ENCODE measurements around the gene HMCN2. TPM values are rescaled to one million over a fixed set of nuclear protein-coding genes. Genes with fewer than 3 reads are reported as not detected.

HMCN2 gene
- total RNA-seq, 6 experiments from 2014 or later: under 0.01 to 0.05 (median 0.02) TPM; not detected in 3

DNA sequence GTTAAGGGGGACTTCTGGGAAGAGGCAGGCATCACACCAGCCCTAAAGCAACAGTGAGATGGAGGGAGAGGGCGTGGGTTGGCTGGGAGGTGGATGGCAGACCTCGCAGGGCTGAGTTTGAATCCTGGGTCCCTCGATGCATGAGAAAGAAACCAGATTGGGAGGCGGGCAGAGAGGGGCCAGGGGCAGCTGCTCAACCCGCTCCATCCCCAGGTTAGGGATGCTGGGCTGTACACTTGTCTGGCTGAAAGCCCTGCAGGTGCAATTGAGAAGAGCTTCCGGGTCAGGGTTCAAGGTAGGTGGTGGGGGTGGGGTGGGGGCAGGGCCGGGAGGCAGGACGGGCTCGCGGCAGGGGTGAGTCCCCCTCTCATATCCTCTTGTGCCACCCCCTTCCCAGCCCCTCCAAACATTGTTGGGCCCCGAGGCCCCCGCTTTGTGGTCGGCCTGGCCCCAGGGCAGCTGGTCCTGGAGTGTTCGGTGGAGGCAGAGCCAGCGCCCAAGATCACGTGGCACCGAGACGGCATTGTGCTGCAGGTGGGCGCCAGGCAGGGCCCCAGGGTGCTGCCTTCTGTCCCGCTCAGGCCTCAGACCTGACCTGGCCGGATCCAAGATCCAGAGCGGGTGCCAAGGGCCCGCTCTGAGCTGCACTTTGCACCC lies 129.4 kb downstream of the HMCN2 start:
- peaks cover 18% of the 10 kb centered on the region for H3K27me3 Mint-ChIP-seq (ENCODE audit: insufficient read depth)
- H3K27ac Mint-ChIP-seq: no peak overlapping the region
- TF ChIP-seq, protein P1, sequence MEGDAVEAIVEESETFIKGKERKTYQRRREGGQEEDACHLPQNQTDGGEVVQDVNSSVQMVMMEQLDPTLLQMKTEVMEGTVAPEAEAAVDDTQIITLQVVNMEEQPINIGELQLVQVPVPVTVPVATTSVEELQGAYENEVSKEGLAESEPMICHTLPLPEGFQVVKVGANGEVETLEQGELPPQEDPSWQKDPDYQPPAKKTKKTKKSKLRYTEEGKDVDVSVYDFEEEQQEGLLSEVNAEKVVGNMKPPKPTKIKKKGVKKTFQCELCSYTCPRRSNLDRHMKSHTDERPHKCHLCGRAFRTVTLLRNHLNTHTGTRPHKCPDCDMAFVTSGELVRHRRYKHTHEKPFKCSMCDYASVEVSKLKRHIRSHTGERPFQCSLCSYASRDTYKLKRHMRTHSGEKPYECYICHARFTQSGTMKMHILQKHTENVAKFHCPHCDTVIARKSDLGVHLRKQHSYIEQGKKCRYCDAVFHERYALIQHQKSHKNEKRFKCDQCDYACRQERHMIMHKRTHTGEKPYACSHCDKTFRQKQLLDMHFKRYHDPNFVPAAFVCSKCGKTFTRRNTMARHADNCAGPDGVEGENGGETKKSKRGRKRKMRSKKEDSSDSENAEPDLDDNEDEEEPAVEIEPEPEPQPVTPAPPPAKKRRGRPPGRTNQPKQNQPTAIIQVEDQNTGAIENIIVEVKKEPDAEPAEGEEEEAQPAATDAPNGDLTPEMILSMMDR (IDR thresholded peaks at IDR 0.05): no peak
- H3K9me3 Mint-ChIP-seq: no peaks in the 10 kb centered on the region
- no peak for DNase-seq
- H3K36me3 Mint-ChIP-seq (ENCODE audit: low read depth): peaks cover 4% of the 10 kb centered on the region; the same call in 1 of the 2 replicates
- H3K4me1 Mint-ChIP-seq (ENCODE audit: low read depth): peaks cover 4% of the 10 kb centered on the region; the same call in 1 of the 2 replicates
- H3K4me3 Mint-ChIP-seq: no peak overlapping the region

DNA sequence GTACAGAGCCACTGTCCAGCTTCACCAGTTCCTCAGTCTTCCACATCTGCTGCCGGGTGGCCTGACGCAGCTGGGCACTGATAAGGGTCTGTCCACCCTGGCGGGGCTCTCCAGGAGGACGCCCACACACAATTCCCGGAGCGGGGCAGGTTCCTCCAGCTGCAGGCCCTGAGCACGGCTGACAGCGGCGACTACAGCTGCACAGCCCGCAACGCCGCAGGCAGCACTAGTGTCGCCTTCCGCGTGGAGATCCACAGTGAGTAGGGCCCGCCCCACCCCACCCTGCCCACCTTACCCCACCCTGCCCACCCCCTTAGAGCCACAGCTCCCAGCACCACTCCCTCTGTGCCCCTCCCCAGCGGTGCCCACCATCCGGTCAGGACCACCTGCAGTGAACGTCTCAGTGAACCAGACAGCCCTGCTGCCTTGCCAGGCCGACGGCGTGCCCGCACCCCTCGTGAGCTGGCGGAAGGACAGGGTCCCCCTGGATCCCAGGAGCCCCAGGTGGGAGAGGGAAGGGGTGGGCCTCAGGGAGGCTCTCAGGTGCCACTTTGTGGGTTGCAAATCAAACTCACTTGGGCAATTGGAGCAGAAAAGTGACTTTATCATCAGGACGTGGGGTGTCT lies 130.4 kb downstream of the HMCN2 start:
- H3K9me3 Mint-ChIP-seq: no peaks in the 10 kb centered on the region
- TF ChIP-seq, protein P1 (IDR thresholded peaks at IDR 0.05): no peak
- H3K27ac Mint-ChIP-seq: no peak overlapping the region
- H3K4me3 Mint-ChIP-seq: no peak overlapping the region
- H3K4me1 Mint-ChIP-seq (ENCODE audit: low read depth): peaks cover 4% of the 10 kb centered on the region; the same call in 1 of the 2 replicates
- peaks cover 4% of the 10 kb centered on the region; the same call in 1 of the 2 replicates for H3K36me3 Mint-ChIP-seq (ENCODE audit: low read depth)
- no peak for DNase-seq
- H3K27me3 Mint-ChIP-seq (ENCODE audit: insufficient read depth): peaks cover 12% of the 10 kb centered on the region

DNA sequence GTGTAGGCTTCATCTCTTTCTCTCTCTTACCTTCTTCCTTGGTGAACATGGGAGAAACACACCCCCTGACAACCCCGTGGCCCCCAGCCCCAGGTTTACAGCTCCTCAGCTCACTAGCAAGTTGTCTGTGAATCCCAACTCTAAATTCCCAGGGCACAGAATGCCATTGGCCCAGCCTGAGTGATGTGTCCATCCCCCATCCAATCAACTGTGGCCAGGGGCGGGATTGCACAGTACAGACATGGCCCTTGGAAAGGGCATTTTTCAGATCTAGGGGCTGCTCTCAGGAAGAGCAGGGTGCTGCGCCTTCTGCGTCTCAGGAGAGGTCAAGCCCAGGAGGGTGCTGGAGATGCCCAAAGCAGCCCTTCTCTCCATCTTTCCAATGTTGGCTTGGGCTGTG lies 131.0 kb downstream of the HMCN2 start:
- TF ChIP-seq, protein P1 (IDR thresholded peaks at IDR 0.05): no peak

DNA sequence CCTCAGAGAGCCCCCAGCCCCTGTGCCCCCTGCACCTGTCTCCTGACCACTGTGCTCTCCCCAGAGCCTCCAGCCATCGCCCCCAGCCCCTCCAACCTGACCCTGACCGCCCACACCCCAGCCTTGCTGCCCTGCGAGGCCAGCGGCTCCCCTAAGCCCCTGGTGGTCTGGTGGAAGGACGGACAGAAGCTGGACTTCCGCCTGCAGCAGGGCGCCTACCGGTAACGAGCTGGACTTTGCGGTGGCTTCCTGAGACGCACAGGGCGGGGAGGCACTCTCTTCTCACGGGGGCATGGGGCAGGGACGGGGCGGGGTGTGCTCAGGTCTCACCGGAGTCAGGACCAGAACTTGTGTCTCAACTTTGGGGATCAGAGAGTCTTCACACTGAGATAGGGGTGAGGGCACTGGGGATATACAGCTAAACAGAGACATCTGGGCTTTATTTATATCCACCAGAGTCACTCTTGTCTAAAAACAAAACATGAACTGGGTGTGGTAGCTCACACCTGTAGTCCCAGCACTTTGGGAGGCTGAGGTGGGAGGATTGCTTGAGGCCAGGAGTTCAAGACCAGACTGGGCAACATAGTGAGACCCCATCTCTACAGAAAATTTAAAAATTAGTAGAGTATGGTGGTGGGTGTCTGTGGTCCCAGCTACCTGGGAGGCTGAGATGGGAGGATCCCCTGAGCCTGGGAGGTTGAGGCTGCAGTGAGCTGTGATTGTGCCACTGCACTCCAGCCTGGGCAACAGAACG lies 133.1 kb downstream of the HMCN2 start:
- TF ChIP-seq, protein P1 (IDR thresholded peaks at IDR 0.05): no peak
- H3K4me3 Mint-ChIP-seq: no peak overlapping the region
- no peaks in the 10 kb centered on the region for H3K4me1 Mint-ChIP-seq (ENCODE audit: low read depth)
- no peak for DNase-seq
- H3K36me3 Mint-ChIP-seq (ENCODE audit: low read depth): peaks cover 4% of the 10 kb centered on the region; the same call in 1 of the 2 replicates
- no peaks in the 10 kb centered on the region for H3K9me3 Mint-ChIP-seq
- peaks cover 19% of the 10 kb centered on the region for H3K27me3 Mint-ChIP-seq (ENCODE audit: insufficient read depth)
- H3K27ac Mint-ChIP-seq: no peak overlapping the region

More for the DNA sequence above, 131.0 kb downstream of the HMCN2 start:
- Mint-ChIP-seq H3K27me3 (ENCODE audit: insufficient read depth) (peaks cover 18% of the 10 kb centered on the region), H3K4me3 (no peak overlapping the region), H3K9me3 (no peaks in the 10 kb centered on the region), H3K4me1 (ENCODE audit: low read depth) (peaks cover 4% of the 10 kb centered on the region; the same call in 1 of the 2 replicates), H3K27ac (no peak overlapping the region), H3K36me3 (ENCODE audit: low read depth) (peaks cover 4% of the 10 kb centered on the region; the same call in 1 of the 2 replicates)
- DNase-seq: no peak

DNA sequence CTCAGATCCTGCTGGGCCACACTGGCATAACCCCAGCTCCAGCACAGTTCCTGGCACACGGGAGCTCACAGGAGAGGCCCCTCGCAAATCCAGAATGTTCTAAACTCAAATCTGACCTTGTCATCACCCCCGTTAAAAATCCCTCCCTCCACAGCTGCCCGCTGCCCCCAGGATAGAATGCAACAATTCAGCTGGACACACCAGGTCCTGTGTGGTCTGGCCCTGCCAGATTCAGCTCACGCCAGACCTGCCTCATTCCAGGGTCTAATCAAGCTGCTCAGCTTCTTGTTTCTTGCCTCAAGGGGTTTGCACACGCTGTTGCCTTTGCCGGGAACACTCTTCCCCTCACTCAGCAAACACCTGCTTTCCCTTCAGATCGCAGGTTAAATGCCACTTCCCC lies 134.2 kb downstream of the HMCN2 start:
- peaks cover 25% of the 10 kb centered on the region for H3K27me3 Mint-ChIP-seq (ENCODE audit: insufficient read depth)
- H3K9me3 Mint-ChIP-seq: no peaks in the 10 kb centered on the region
- DNase-seq: no peak
- no peak overlapping the region for H3K4me3 Mint-ChIP-seq
- TF ChIP-seq, protein P1 (IDR thresholded peaks at IDR 0.05): no peak
- no peaks in the 10 kb centered on the region for H3K4me1 Mint-ChIP-seq (ENCODE audit: low read depth)
- no peak overlapping the region for H3K27ac Mint-ChIP-seq
- peaks cover 4% of the 10 kb centered on the region; the same call in 1 of the 2 replicates for H3K36me3 Mint-ChIP-seq (ENCODE audit: low read depth)
